GM12873 (cell line): ENCODE data around the gene CCDC187.
A peak's percentile ranks its signal among the peaks of the same experiment; 100 is the strongest.

ENCODE experiments used
- TF ChIP-seq, protein P1 (sequence below): IDR thresholded peaks from 2 replicates; pipeline ENCODE4 v1.5.1; 2012; ENCODE audit warnings: low read depth, mild to moderate bottlenecking, moderate library complexity, low read length, control low read depth; ENCODE audit not compliant: insufficient read depth; ENCODE audit errors: missing control alignments

The CCDC187 gene

DNA sequence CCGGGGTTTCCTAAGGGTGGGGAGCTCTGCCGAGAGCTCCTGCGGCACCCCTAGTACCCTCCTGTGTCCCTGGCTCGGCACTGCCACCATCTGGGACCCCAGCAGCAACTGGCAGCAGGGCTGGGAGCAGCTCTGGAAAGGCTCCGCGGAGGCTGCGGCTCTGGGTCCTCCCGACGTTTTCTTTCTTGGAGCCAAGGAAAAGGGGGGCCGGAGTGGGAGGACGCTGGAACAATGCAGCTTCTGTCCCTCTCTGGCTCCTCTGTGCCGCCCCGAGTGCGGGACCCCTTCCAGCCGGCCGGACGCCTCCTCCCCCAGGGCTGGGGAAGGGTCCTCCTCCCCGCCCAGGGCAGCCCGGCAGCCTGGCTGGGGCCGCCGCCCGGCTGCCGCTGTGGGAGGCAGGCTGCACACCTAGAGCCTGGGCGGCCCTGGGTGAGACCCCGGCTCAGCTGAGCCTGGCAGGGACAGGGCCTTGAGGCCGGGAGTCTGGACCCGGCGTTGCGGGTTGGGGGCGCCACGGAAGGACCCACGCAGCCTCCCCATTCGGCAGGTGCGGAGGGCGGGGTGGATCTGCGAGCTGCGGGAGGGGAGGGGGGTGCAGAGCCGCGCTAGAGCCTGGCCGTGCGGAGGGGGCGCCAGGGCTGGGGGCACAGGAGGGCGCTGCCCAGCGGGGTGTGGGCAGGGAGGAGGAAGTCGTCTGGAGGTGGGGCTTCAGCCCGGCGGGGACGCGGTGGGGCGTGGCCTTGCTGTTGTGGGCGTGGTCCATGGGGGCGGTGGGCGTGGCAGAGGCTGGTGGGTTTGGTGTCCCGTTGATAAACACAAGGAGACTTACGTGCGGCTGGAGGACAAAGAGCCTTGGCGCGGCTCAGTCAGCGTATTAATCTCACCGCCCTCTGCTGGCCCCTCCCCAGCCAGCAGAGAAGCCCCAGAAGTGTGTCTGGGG lies 38.6 kb upstream of the CCDC187 start:
- TF ChIP-seq, protein P1, sequence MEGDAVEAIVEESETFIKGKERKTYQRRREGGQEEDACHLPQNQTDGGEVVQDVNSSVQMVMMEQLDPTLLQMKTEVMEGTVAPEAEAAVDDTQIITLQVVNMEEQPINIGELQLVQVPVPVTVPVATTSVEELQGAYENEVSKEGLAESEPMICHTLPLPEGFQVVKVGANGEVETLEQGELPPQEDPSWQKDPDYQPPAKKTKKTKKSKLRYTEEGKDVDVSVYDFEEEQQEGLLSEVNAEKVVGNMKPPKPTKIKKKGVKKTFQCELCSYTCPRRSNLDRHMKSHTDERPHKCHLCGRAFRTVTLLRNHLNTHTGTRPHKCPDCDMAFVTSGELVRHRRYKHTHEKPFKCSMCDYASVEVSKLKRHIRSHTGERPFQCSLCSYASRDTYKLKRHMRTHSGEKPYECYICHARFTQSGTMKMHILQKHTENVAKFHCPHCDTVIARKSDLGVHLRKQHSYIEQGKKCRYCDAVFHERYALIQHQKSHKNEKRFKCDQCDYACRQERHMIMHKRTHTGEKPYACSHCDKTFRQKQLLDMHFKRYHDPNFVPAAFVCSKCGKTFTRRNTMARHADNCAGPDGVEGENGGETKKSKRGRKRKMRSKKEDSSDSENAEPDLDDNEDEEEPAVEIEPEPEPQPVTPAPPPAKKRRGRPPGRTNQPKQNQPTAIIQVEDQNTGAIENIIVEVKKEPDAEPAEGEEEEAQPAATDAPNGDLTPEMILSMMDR, result no peak

DNA sequence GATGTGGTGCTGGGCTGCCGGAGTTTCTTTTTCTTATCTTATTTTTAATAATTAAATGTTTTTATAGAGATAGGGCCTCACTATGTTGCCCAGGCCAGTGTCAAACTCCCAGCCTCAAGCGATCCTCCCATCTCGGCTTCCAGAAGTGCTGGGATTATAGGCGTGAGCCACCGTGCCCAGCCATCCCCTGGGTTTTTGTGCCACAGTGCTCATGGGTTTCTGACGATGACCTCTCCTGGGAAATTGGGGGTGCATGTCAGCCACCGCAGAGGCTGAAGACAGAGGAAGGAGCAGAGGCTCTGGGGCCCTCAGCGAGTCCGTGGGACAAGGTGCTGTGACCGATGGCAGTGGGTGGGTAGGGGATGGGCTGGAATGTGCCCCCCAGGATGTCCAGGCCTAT lies 37.9 kb upstream of the CCDC187 start:
- TF ChIP-seq, protein P1, result no peak

DNA sequence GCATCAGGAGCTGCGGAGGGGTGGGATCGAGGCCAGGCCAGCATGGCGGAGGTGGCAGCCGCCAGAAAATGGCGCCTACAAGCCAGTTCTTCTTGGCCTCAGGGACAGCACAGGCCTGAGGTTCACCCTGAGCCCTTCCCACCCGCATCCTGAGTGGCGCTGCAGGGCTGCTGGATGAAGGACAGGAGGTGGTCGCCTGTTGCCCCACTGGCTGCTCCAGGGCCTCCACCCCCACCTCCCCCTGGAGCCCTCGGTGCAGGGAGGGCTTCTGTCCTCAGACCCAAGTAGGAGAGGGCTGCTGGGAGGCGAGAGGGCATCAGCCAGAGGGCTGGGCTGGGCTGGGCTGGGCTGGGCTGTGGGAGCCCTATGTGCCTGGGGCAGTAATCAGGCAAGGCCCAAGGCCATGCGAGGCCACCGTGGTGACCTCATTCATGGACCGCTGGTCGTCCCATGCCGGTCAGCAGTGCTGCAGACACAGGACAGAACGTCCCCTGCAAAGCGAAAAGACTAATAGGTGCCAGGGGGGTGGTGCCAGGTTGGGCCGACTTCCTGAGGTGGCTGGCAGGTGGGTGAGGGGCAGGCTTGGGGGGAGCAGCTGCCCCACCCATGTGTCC lies 37.3 kb upstream of the CCDC187 start:
- TF ChIP-seq, protein P1, result no peak

DNA sequence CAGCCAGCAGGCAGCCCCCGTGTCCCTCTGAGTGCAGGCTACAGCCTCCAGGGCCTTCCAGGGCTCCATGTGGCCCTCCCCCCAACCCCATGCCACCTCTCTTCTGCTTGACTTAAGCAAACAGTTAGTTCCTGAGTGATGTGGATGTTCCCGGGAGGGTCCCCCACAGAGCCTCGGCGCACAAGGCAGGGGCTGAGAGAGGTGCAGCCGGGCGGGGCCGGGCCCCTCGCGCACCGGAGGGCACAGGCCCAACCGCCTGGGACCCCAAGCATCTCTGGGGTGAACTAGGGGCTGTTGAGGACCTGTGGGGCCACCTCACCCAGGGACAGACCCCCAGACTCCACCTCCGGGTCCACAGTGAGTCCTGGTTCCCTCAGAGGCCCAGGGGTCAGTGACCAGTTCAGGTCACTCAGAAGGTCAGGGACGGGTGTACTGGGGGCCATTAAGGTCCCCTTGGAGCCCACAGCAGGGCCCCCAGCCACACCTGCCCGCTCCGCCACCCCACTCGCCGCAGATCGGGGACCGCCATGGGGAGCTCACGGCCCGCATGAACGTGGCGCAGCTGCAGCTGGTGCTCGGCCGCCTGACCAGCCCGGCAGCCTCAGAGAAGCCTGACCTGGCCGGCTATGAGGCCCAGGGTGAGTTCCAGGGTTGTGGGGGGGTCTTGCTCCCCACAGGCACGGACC lies 36.6 kb upstream of the CCDC187 start:
- TF ChIP-seq, protein P1, result no peak

DNA sequence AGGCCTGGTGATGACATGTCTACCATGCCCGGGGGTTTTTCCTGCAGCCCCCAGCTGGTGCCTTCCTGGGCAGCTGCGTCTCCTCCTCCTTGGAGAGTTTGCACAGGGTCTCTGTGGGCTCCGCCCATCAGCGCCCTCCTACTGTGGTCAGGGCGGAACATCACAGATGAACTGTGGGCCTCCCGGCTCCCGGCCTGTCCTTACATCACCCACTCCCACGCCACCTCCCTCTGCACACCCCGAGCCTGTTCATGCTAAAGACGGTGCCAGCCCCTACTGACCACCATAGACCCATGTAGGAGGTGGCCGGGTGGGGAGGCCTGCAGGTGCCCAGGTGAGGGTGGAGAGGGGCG lies 36.0 kb upstream of the CCDC187 start:
- TF ChIP-seq, protein P1, result no peak

DNA sequence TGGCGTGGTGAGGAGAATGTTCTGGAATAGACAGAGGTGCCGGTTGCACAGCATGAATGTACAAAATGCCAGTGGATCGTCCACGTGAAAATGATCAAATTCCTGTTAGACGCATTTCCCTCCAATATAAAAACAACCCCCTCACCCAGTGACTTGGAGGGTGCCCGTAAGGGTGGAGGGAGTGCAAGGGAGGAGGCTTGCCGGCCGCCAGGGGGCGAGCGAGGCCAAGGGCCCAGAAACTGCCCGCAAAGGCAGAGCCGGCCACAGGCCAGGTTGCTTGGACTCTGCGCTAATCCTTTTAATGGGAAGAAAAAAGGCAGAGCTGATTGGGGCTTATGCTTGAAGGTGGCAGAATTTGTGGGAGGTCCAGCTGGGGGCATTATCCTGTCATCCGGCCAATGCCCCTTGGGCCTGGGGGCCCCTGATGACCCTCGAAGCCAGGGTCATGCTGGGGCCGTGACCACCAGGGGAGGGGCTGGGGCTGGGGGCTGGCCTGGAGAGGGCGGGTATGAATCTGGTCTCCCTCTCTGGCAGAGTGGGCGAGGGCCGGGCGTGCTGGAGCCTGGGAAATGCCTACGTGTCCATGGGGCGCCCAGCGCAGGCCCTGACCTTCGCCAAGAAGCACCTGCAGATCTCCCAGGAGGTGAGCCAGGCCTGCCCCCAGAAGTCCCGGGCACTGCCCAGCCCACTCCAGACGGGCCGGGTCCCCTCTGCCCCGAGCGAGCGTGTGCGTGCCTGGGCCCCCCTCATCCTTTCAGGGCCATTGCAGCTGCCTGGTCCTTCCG lies 35.5 kb upstream of the CCDC187 start:
- TF ChIP-seq, protein P1, result peak; percentile 93
